ENCODE results near the gene SNRPD2. TPM values are rescaled to one million over a fixed set of nuclear protein-coding genes. Genes with fewer than 3 reads are reported as not detected.
"Not testable (repeated sequence)": the region's sequence is repeated elsewhere in the genome, so short reads cannot be mapped to it uniquely, and the experiment has no call there.

The SNRPD2 gene
- total RNA-seq, 1 donor from 2014 or later: 229 TPM

GRCh38 chr19:45729800-45730290 lies 38.1 kb upstream of the SNRPD2 start:
- ATAC-seq: peak in 1 of 2 donors; percentile 30
- peak overlapping the region; percentile 70 for H3K27ac ChIP-seq

GRCh38 chr19:45728683-45729082 lies 36.9 kb upstream of the SNRPD2 start:
- ATAC-seq; H3K36me3 ChIP-seq; H3K27ac ChIP-seq; H3K4me3 ChIP-seq; intact Hi-C loops (cut with DNase I); H3K9me3 ChIP-seq; DNase-seq; H3K27me3 ChIP-seq (ENCODE audit: low read depth): not testable (repeated sequence)
- peaks cover 24% of the 10 kb centered on the region for H3K4me1 ChIP-seq

More at GRCh38 chr19:45729800-45730290, 38.1 kb upstream of the SNRPD2 start:
- no peak for TF ChIP-seq CTCF (IDR thresholded peaks at IDR 0.05)
- no peak for DNase-seq
- H3K27me3 ChIP-seq (ENCODE audit: low read depth): no peaks in the 10 kb centered on the region
- intact Hi-C loops (cut with DNase I): no loop called here
- H3K4me1 ChIP-seq: peaks cover 24% of the 10 kb centered on the region
- H3K9me3 ChIP-seq: no peaks in the 10 kb centered on the region
- H3K36me3 ChIP-seq: no peaks in the 10 kb centered on the region
- H3K4me3 ChIP-seq: peak overlapping the region; percentile 74

GRCh38 chr19:45720065-45720464 lies 28.3 kb upstream of the SNRPD2 start:
- ATAC-seq; intact Hi-C loops (cut with DNase I); DNase-seq; H3K27me3 ChIP-seq (ENCODE audit: low read depth); H3K4me3 ChIP-seq; H3K9me3 ChIP-seq: not testable (repeated sequence)
- Histone ChIP-seq H3K27ac (peak overlapping the region; percentile 40), H3K4me1 (peaks cover 27% of the 10 kb centered on the region), H3K36me3 (peaks cover 12% of the 10 kb centered on the region)

GRCh38 chr19:45717983-45718650 lies 26.4 kb upstream of the SNRPD2 start:
- Histone ChIP-seq H3K4me1 (peaks cover 27% of the 10 kb centered on the region), H3K4me3 (peak overlapping the region; percentile 64), H3K27me3 (ENCODE audit: low read depth) (no peaks in the 10 kb centered on the region), H3K9me3 (no peaks in the 10 kb centered on the region), H3K27ac (peak overlapping the region; percentile 91), H3K36me3 (peaks cover 10% of the 10 kb centered on the region)
- intact Hi-C loops (cut with DNase I): no loop called here
- no peak for DNase-seq
- no peak for ATAC-seq
- TF ChIP-seq CTCF (IDR thresholded peaks at IDR 0.05): no peak

GRCh38 chr19:45717131-45717982 lies 25.6 kb upstream of the SNRPD2 start:
- H3K27ac ChIP-seq: peak overlapping the region; percentile 91
- H3K4me1 ChIP-seq: peaks cover 27% of the 10 kb centered on the region
- peaks cover 13% of the 10 kb centered on the region for H3K36me3 ChIP-seq
- peak; percentile 98 for ATAC-seq
- no peaks in the 10 kb centered on the region for H3K9me3 ChIP-seq
- DNase-seq: peak; percentile 99
- intact Hi-C loops (cut with DNase I): no loop called here
- peak overlapping the region; percentile 64 for H3K4me3 ChIP-seq
- H3K27me3 ChIP-seq (ENCODE audit: low read depth): no peaks in the 10 kb centered on the region
- TF ChIP-seq CTCF (IDR thresholded peaks at IDR 0.05): no peak

GRCh38 chr19:45716359-45717130 lies 24.8 kb upstream of the SNRPD2 start:
- TF ChIP-seq CTCF (IDR thresholded peaks at IDR 0.05): no peak
- no peaks in the 10 kb centered on the region for H3K27me3 ChIP-seq (ENCODE audit: low read depth)
- H3K27ac ChIP-seq: peak overlapping the region; percentile 73
- ATAC-seq: peak; percentile 1 to 35
- H3K4me1 ChIP-seq: peaks cover 27% of the 10 kb centered on the region
- intact Hi-C loops (cut with DNase I): no loop called here
- H3K9me3 ChIP-seq: no peaks in the 10 kb centered on the region
- peak overlapping the region; percentile 64 for H3K4me3 ChIP-seq
- DNase-seq: no peak
- peaks cover 18% of the 10 kb centered on the region for H3K36me3 ChIP-seq
